HG03045 (cell line): ENCODE data around the gene RALGAPA2.

Experiments
- ATAC-seq: cut with Tn5 transposase; IDR thresholded peaks from one replicate; pipeline ENCODE4 v1.9.1; 2021; ENCODE audit warnings: mild to moderate bottlenecking, moderate library complexity; ENCODE audit not compliant: unreplicated experiment

The RALGAPA2 gene

GRCh38 chr20:20477444-20478041, 234.9 kb downstream of the RALGAPA2 start:
- ATAC-seq, result no peak

GRCh38 chr20:20476504-20476903, 235.9 kb downstream of the RALGAPA2 start:
- ATAC-seq, result no peak

- no peak for ATAC-seq
Observed at GRCh38 chr20:20473657-20474056, 238.8 kb downstream of the RALGAPA2 start.

GRCh38 chr20:20472684-20473274, 239.7 kb downstream of the RALGAPA2 start:
- no peak for ATAC-seq

- peak; percentile 82 for ATAC-seq
Observed at GRCh38 chr20:20466341-20466879, 246.0 kb downstream of the RALGAPA2 start.

GRCh38 chr20:20465252-20465651, 247.2 kb downstream of the RALGAPA2 start:
- no peak for ATAC-seq

GRCh38 chr20:20463933-20464374, 248.5 kb downstream of the RALGAPA2 start:
- peak; percentile 40 for ATAC-seq

- ATAC-seq, result no peak
Observed at GRCh38 chr20:20462185-20462584, 250.3 kb downstream of the RALGAPA2 start.

- ATAC-seq, result no peak
Observed at GRCh38 chr20:20461551-20461950, 250.9 kb downstream of the RALGAPA2 start.

- ATAC-seq, result no peak
Observed at GRCh38 chr20:20459726-20460125, 252.7 kb downstream of the RALGAPA2 start.

- ATAC-seq, result no peak
Observed at GRCh38 chr20:20457392-20458126, 254.9 kb downstream of the RALGAPA2 start.

- no peak for ATAC-seq
Observed at GRCh38 chr20:20456741-20457140, 255.7 kb downstream of the RALGAPA2 start.

GRCh38 chr20:20455926-20456325, 256.5 kb downstream of the RALGAPA2 start:
- ATAC-seq, result no peak

GRCh38 chr20:20454850-20455627, 257.4 kb downstream of the RALGAPA2 start:
- no peak for ATAC-seq

GRCh38 chr20:20454367-20454766, 258.1 kb downstream of the RALGAPA2 start:
- no peak for ATAC-seq

GRCh38 chr20:20452254-20452676, 260.2 kb downstream of the RALGAPA2 start:
- peak; percentile 86 for ATAC-seq

- no peak for ATAC-seq
Observed at GRCh38 chr20:20450521-20450920, 261.9 kb downstream of the RALGAPA2 start.

- no peak for ATAC-seq
Observed at GRCh38 chr20:20448881-20449280, 263.6 kb downstream of the RALGAPA2 start.

GRCh38 chr20:20447196-20447595, 265.2 kb downstream of the RALGAPA2 start:
- ATAC-seq, result no peak

GRCh38 chr20:20446425-20447015, 265.9 kb downstream of the RALGAPA2 start:
- no peak for ATAC-seq

- no peak for ATAC-seq
Observed at GRCh38 chr20:20446001-20446400, 266.4 kb downstream of the RALGAPA2 start.
